Hematopoietic multipotent progenitor cell treated with erythropoietin and hydrocortisone succinate and interleukin-3 and kit ligand, for 8 days (in vitro differentiated cells): Measurements from ENCODE around the gene NRG4.
"Not testable (repeated sequence)": the region's sequence is repeated elsewhere in the genome, so short reads cannot be mapped to it uniquely, and the experiment has no call there.

ENCODE experiments used
- DNase-seq: peaks from one replicate; pipeline ENCODE4 v3.0.0-alpha.2; 2015

NRG4 gene

DNA sequence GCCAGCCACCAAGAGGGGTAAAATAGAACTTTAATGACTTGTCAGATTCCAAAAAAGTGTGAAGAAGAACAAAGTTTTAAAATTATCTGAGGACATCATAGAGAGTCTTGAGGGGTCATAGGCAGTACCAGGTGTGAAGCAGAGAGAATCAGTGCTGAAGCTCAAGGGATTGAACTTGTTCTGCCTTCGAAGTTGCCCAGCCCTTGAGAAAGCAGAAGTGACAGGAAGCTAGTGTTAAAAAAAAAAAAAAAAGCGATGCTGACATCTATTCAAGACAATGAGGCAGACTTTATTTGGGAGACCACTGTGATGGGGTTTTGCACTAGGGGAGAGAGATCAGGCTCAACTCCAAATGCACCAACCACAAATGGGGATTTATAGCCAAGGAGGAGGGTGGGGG, 86.8 kb downstream of the NRG4 start:
- no peak for DNase-seq

DNA sequence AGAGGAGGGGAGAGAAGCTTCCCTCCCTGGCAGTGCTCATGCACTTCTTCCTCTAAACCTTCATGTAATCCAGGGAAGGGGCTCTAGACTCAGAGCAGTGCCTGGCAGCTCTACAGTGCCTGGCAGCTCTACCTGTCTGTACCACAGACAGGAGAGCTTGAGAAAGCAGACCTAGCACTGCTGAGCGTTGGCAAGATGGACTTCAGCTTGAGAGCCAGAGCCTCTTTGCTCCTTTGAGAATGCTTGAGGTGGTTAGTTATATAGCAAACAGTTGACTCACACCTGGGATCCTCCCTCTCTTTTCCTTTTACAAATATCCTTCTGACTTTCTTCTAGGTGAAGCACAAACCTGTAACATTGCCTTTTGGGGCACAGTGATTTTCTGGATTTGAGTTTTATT, 87.6 kb downstream of the NRG4 start:
- no peak for DNase-seq

DNA sequence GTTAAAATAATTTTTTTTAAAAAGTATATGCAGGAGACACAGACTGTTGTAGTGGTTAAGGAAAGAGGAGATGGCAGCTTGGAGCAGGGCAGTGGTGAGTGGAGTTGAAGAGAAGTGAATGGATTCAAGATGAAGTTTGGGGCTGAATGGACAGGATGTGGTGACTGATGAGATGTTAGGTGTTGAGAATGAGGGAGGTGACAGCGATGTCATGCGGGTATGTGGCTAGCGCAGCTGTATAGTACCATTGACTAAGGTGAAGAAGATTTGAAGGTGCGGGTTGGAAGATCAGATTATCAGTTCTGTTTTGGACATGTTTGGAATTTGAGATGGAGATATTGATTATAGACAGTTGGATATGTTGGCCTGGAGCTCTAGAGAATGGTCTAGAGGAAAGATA, 88.5 kb downstream of the NRG4 start:
- no peak for DNase-seq

DNA sequence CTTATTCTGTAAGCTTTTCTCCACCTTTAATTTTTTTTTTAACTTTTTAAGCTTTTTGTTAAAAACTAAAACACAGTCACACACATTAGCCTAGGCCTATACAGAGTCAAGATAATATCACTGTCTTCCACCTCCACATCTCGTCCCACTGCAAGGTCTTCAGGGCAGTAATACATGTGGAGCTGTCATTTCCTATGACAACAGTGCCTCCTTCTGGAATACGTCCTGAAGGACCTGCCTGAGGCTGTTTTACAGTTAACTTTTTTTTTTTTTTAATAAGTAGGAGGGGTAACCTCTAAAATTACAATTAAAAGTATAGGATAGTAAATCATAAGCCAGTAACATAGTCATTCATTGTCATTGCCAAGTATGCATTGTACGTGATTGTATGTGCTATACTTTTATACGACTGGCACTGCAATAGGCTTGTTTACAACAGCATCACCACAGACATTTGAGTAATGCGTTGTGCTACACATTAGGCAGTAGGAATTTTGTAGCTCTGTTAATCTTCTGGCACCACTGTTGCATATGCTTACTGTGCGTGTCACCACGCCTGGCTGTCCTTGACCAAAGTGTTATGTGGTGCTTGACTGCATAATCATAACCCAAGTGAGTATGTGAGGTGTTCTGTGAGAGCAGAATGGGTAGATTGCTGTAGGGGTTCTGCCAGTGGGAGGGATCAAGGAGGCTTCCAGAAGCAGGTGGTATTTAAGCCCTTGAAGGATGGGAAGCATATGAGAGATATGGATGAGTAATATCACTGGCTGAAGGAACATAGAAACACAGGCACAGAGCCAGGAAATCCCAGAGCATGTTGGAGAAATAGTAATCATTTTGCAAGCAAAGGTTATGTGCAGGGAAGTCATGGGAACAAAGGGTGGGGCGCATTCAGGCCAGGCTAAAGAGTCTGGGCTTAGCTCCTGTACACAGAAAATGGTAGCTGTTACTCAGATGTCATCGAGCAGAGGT, 90.2 kb downstream of the NRG4 start:
- peak; percentile 89 for DNase-seq

DNA sequence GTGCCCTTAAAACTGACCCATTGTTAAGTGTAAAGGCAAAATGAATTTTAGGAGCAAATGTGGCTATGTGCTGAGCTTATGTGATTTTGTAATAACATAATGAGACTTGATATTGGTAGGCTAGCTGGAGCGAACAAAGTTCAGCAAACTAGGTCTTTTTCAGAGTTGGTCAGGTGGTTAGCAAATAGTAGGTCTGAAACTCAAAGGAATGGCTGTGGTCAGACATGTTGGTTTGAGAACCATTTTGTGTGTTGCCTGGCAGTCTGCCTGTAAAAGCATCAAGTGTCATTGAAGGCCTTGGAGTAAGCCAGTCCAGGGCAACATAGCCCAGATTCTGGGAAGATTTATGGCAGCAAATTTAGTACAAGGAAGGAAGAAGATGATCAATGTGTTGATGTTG, 92.1 kb downstream of the NRG4 start:
- DNase-seq, result no peak

DNA sequence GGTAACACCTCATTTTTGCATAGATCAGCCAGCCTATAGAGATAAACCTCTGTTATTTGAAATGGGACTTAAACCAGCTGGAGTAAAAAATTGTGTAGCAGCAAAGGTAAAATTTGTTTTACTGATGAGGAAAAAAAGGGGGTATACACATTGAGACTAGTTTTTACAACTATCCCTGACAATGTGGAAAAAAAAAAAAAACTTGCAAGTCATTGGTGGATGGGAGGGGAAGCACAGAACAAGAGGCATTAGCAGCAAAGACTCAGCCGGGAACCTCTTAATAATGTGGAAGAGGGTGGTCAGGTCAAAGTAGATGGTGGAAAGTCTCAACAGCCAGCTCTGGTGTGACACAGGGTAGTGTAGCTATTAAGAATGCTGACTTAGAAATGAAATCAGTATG, 94.1 kb downstream of the NRG4 start:
- DNase-seq, result no peak

DNA sequence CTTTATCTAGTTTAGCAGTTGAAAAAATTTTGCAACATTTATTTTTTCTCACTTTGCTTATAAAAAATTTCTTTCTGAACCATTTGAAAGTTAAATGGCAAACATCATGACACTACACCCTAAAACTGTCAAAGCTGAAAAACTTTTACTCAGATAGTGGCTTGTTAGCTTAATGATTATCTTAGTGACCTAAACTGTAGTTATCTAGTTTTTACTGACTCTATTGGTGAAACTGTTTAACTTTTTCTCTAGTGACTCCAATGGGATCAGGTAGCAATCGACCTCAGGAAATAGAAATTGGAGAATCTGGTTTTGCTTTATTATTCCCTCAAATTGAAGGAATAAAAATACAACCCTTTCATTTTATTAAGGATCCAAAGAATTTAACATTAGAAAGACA, 95.2 kb downstream of the NRG4 start:
- DNase-seq, result no peak

DNA sequence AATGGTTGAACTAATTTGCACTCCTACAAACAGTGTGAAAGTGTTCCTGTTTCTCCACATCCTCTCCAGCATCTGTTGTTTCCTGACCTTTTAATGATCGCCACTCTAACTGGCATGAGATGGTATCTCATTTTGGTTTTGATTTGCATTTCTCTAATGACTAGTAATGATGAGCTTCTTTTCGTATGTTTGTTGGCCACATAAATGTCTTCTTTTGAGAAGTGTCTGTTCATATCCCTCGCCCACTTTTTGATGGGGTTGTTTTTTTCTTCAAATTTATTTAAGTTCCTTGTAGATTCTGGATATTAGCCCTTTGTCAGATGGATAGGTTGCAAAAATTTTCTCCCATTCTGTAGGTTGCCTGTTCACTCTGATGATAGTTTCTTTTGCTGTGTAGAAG, 101.9 kb downstream of the NRG4 start:
- DNase-seq, result not testable (repeated sequence)

DNA sequence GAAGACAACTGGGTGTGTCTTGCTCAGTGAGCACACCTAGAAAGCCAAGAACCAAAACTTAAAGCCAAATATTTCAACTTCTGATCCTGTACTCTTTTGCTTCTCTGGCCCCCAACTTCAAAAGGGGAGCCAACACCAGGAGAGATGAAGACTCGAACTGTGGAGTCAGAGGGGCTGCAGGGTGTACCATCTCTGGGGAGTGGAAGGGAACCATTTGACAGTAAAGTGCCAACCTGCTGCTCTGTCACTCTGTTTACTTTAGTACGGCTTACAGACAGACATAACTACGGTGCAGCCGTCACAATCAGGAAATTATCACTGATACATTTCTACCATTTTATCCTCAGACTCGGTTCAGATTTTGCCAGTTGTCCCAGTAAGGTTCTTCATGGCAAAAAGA, 107.0 kb downstream of the NRG4 start:
- no peak for DNase-seq

DNA sequence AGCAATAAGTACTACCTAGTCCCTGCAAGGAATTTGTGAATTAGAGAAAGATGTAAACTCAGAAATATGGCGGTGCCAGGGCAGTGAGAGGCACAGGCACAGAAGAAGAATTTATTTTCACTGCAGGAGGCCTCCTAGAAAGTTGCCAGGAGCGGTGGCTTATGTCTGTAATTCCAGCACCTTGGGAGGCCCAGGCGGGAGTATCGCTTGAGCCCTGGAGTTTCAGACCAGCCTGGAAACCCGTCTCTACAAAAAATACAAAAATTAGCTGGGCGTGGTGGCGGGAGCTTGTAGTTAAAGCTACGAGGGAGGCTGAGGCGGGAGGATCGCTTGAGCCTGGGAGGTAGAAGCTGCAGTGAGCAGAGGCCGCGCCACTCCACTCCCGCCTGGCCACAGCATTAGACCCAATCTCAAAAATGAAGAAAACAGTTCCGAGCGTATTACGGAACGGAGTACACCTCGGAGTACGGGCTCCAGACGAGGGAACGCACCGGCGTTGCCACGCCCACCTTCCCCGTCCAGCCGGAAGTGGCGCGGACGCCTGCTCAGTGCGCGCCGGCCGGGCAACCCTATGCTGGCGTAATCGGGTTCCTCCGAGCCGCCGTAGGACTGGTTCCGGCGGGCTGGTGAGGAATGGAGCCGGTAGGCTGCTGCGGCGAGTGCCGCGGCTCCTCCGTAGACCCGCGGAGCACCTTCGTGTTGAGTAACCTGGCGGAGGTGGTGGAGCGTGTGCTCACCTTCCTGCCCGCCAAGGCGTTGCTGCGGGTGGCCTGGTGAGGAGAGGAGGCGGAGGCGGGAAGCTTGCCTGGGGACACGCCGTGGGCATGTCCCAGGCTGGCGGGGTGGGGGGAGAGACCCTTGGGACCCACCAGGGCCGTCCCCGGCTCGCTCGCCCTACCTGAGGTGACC, 108.6 kb downstream of the NRG4 start, which contains the start of gene FBXO22:
TSS of gene FBXO22 (plus strand) at position 548 of the 909 bp plus-strand sequence. CDS start at position 634, 86 bp downstream.
- DNase-seq, result peak; percentile 89

DNA sequence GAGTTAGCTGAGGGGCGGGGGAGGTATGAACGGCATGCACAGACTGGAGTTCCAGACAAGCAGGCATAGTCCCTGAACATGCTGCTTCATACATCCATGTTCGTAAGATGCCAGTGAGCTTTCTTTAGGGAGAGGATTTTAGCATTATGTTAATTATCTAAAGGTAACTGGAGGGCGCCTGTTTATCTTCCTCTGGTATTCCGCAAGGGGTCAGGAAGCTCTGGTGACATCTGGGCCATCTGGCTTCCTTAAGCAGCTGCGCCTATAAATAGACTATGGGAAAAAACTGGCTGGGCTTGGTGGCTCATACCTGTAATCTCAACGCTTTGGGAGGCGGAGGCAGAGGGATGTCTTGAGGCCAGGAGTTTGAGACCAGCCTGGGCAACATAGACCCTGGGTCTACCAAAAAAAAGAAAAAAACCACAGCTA, 110.1 kb downstream of the NRG4 start:
- DNase-seq, result peak; percentile 43

DNA sequence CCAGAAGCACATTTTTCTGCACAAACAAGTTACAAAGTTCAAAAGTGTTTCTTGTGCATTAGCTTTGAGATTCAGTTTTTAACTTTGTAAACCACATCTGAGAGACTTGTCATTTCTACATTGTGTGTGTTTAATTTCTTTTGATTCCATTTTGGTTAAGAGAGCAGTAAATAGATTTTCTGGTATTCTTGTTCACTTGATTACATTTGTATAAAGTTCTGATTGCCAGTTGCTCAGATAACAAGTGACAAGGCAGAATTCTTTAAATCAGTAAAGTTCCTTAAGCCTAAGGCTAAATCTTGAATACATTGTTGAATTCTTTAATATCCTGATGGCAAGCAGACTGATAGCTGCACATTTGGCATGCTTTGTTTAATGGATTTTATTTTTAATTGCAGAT, 111.6 kb downstream of the NRG4 start:
- no peak for DNase-seq

DNA sequence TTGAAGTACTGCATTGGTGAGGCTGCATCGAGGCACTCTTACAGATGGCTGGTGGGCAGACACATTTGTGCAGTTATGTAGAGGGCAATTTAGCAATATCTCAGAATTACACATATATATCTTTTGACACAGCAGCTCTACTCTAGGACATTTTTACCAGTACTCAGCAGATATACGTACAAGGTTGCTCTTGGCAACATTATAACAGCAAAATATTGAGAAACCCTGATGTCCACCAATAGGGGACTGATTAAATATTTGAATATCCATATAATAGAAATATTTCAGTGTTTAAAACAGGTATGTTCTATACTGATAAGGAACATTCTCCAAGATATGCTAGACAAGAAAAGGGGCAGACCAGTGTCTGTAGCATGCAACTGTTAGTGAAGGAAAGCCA, 116.5 kb downstream of the NRG4 start:
- DNase-seq, result peak; percentile 74

DNA sequence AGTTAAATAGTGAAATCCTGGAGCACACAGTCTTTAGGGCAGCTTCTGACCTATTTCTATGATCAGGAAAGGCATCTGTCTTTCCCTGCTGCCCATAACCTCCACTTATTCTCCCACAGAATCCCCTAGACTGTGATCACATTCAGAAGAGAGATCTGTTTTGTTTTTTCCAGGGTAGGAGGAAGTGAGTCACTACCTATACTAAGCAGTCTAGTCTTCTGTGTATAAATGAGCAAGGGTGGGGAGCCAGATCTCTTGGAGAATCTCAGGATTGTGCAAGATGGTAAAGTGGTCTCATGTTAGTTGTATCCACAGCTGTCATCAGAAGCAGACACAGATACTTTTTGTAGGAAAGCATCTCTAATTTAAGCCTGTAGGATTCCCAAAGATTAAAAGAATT, 120.3 kb downstream of the NRG4 start:
- DNase-seq, result peak; percentile 23
